SIG-M5 treated with dmso at 0.1 percent for 504 hours (cell line): ENCODE results near the gene NOTCH2.

Experiments used
- DNase-seq: peaks from one replicate; lab custom pipeline; 2025; ENCODE audit not compliant: unreplicated experiment; lab: John Stamatoyannopoulos, UW

The NOTCH2 gene

GRCh38 chr1:119882132-119883049 is 187.1 kb downstream of the NOTCH2 start:
- peak; percentile 6 for DNase-seq

- DNase-seq = no peak
Measured at GRCh38 chr1:119879510-119880434, 189.7 kb downstream of the NOTCH2 start.

- no peak for DNase-seq
Measured at GRCh38 chr1:119878171-119878570, 191.3 kb downstream of the NOTCH2 start.

GRCh38 chr1:119874186-119874585 is 195.3 kb downstream of the NOTCH2 start:
- DNase-seq = no peak

GRCh38 chr1:119873135-119874015 is 196.1 kb downstream of the NOTCH2 start:
- no peak for DNase-seq

GRCh38 chr1:119871881-119872280 is 197.6 kb downstream of the NOTCH2 start:
- DNase-seq = no peak

GRCh38 chr1:119870917-119871596 is 198.4 kb downstream of the NOTCH2 start:
- peak; percentile 70 for DNase-seq

GRCh38 chr1:119869995-119870394 is 199.5 kb downstream of the NOTCH2 start:
- DNase-seq = no peak

- no peak for DNase-seq
Measured at GRCh38 chr1:119868176-119868575, 201.3 kb downstream of the NOTCH2 start.

GRCh38 chr1:119866451-119866850 is 203.0 kb downstream of the NOTCH2 start:
- DNase-seq = no peak

GRCh38 chr1:119865627-119866026 is 203.8 kb downstream of the NOTCH2 start:
- DNase-seq = no peak

- no peak for DNase-seq
Measured at GRCh38 chr1:119862276-119862675, 207.2 kb downstream of the NOTCH2 start.
